Measurements from ENCODE around the gene RBM19.
"Not testable (repeated sequence)": the region's sequence is repeated elsewhere in the genome, so short reads cannot be mapped to it uniquely, and the experiment has no call there.

Gene RBM19, protein sequence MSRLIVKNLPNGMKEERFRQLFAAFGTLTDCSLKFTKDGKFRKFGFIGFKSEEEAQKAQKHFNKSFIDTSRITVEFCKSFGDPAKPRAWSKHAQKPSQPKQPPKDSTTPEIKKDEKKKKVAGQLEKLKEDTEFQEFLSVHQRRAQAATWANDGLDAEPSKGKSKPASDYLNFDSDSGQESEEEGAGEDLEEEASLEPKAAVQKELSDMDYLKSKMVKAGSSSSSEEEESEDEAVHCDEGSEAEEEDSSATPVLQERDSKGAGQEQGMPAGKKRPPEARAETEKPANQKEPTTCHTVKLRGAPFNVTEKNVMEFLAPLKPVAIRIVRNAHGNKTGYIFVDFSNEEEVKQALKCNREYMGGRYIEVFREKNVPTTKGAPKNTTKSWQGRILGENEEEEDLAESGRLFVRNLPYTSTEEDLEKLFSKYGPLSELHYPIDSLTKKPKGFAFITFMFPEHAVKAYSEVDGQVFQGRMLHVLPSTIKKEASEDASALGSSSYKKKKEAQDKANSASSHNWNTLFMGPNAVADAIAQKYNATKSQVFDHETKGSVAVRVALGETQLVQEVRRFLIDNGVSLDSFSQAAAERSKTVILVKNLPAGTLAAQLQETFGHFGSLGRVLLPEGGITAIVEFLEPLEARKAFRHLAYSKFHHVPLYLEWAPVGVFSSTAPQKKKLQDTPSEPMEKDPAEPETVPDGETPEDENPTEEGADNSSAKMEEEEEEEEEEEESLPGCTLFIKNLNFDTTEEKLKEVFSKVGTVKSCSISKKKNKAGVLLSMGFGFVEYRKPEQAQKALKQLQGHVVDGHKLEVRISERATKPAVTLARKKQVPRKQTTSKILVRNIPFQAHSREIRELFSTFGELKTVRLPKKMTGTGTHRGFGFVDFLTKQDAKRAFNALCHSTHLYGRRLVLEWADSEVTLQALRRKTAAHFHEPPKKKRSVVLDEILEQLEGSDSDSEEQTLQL

GRCh38 chr12:113965951-113966797 is at the start of gene RBM19:
RBM19 (minus strand) TSS chr12:113966325; CDS start chr12:113966227, 98 bp downstream.
- DNase-seq (ENCODE audit: extremely low spot score, insufficient read length, low read depth) = peak; percentile 97
- FAIRE-seq = peak; percentile 97

- DNase-seq (ENCODE audit: extremely low spot score, insufficient read length, low read depth) (no peak), FAIRE-seq (no peak)
Measured at GRCh38 chr12:114015851-114016250, 49.7 kb upstream of the RBM19 start.

- DNase-seq (ENCODE audit: extremely low spot score, insufficient read length, low read depth) = no peak
- FAIRE-seq = no peak
Measured at GRCh38 chr12:114013575-114014345, 47.6 kb upstream of the RBM19 start.

DNA sequence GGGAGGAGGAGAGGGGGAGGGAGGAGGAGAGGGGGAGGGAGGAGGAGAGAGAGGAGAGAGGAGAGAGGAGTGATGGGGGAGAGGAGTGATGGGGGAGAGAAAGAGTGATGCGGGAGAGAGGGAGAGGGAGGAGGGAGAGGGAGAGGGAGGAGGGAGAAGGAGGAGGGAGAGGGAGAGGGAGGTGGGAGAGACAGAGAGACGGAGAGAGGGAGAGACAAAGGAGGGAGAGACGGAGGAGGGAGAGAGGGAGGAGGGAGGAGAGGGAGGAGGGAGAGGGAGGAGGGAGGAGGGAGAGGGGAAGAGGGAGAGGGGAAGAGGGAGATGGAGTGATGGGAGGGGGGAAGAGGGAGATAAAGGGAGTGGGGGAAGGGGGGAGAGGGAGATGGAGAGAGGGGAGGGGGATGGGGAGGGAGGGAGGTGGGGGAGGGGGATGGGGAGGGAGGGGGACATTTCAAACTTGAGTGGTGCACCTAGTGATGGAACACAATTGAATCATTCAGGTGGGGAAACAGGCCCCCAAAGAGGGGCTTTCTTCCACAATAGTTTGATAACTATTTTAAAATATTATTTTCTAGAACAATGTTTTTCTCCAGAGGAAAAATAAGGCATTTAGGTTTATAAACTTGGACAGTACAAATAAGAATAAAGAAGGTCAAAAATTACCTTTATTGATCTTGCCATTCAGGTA is 46.8 kb upstream of the RBM19 start:
- FAIRE-seq (no peak), DNase-seq (ENCODE audit: extremely low spot score, insufficient read length, low read depth) (no peak)

- DNase-seq (ENCODE audit: extremely low spot score, insufficient read length, low read depth) (no peak), FAIRE-seq (no peak)
Measured at GRCh38 chr12:114011711-114012110, 45.6 kb upstream of the RBM19 start.

DNA sequence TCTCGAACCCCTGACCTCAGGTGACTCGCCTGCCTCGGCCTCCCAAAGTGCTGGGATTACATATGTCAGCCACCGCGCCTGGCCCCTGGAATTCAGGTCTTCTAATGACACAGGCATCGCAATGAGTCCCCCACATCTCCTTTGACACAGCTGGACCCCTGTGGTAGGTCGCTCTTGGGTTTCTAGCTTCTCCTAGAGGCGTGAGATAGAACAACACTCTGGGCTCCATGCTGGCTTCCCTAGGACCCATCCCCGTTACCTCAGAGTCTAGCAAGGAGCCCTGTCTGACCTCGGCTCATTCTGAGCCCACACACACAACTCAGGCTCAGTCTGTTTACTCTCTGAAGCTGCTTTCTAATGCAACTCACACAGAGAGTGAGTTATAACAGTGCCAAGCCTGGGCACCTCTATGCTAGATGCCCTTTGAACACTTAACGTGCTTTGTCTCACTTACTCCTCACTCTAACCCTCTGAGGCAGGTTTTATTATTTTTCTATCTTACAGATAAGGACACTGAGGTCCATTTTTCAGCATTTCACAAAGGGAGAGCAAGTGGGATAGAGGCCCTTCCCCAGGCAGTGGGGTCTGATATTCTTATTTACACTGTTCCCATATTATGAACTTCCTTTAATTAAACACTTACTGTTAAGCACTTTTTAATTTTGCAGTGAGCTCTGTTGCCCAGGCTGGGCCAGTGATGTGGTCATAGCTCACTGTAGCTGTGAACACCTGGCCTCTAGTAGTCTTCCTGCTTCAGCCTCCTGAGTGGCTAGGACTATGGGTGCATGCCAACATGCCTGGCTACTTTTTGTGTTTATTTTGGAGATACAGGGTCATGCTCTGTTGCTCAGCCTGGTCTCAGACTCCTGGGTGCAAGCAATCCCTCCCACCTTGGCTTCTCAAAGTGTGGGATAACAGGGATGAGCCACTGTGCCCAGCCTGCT is 40.6 kb upstream of the RBM19 start:
- DNase-seq (ENCODE audit: extremely low spot score, insufficient read length, low read depth) (no peak), FAIRE-seq (no peak)

GRCh38 chr12:114004402-114004801 is 38.3 kb upstream of the RBM19 start:
- FAIRE-seq (no peak), DNase-seq (ENCODE audit: extremely low spot score, insufficient read length, low read depth) (no peak)

DNA sequence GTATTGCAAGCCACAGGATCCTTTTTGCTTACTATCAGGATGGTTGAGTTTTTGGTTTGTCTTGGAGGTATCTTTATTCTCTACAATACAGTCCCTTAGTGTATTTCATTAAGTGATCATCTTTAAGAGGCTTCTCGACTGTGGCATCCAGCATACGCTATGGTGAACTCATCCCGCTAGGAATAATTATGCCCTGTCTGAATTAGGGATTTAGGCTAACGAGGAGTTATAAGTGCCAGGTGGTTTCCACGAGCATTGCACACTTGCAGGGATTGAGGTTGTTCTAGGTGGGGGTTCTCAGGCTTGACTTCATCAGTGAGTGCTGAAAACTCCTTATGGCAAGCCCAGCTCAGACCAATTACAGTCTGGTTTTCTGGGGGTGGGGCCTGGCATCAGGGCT is 37.2 kb upstream of the RBM19 start:
- no peak for FAIRE-seq
- DNase-seq (ENCODE audit: extremely low spot score, insufficient read length, low read depth) = no peak

- DNase-seq (ENCODE audit: extremely low spot score, insufficient read length, low read depth) (no peak), FAIRE-seq (no peak)
Measured at GRCh38 chr12:114001511-114002340, 35.6 kb upstream of the RBM19 start.

- DNase-seq (ENCODE audit: extremely low spot score, insufficient read length, low read depth) (no peak), FAIRE-seq (no peak)
Measured at GRCh38 chr12:114000861-114001260, 34.7 kb upstream of the RBM19 start.

GRCh38 chr12:114000261-114000660 is 34.1 kb upstream of the RBM19 start:
- not testable (repeated sequence) for FAIRE-seq

DNA sequence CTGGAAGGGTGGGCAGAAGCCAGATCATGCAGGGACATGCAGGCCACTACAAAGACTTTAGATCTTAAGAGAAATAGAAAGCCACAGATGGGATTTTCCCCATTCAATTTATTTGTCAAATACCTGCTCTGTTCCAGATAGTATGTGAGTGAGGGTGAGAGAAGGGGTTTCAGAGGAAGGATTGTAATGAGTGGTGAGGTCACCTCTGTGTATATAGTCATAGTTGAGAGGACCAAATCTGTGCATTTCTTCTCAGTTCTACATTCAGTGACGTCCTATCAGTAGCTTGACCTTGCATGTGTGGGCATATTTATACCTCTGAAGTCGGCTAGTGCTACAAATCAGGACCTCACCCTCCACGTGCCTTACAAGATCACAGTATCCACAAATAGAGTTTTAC is 31.2 kb upstream of the RBM19 start:
- no peak for DNase-seq (ENCODE audit: extremely low spot score, insufficient read length, low read depth)
- FAIRE-seq = no peak

More at GRCh38 chr12:114000261-114000660, 34.1 kb upstream of the RBM19 start:
- not testable (repeated sequence) for DNase-seq (ENCODE audit: extremely low spot score, insufficient read length, low read depth)

- FAIRE-seq (no peak), DNase-seq (ENCODE audit: extremely low spot score, insufficient read length, low read depth) (no peak)
Measured at GRCh38 chr12:113996026-113996425, 29.9 kb upstream of the RBM19 start.

DNA sequence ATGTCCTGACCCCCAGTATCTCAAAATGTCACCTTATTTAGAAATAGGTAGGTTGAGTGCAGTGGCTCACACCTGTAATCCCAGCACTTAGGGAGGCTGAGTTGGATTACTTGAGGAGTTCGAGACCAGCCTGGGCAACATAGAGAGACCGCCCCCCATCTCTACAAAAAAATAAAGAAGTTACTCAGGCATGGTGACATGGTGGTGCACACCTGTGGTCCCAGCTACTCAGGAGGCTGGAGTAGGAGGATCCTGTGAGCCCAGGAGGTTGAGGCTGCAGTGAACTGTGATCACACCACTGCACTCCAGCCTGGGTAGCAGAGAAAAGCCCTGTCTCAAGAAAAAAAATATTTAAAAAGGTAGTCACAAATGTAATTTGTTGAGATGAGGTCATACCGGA is 27.9 kb upstream of the RBM19 start:
- FAIRE-seq (no peak), DNase-seq (ENCODE audit: extremely low spot score, insufficient read length, low read depth) (no peak)

DNA sequence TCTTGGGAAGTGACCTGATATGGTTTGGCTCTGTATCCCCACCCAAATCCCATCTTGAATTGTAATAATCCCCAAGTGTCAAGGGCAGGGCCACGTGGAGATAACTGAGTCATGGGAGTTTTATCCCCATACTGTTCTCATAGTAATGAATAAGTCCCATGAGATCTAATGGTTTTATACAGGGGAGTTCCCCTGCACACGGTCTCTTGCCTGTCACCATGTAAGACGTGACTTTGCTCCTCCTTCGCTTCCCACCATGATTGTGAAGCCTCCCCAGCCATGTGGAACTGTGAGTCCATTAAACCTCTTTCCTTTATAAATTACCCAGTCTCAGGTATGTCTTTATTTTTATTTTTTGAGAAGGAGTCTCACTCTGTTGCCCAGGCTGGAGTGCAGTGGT is 26.6 kb upstream of the RBM19 start:
- FAIRE-seq; DNase-seq (ENCODE audit: extremely low spot score, insufficient read length, low read depth): not testable (repeated sequence)

- DNase-seq (ENCODE audit: extremely low spot score, insufficient read length, low read depth) (no peak), FAIRE-seq (no peak)
Measured at GRCh38 chr12:113991224-113992044, 25.3 kb upstream of the RBM19 start.

Data from GM18507 (cell line).